Measurements from ENCODE around the gene EFHC1.
"Not testable (repeated sequence)": the region's sequence is repeated elsewhere in the genome, so short reads cannot be mapped to it uniquely, and the experiment has no call there.

EFHC1 gene

DNA sequence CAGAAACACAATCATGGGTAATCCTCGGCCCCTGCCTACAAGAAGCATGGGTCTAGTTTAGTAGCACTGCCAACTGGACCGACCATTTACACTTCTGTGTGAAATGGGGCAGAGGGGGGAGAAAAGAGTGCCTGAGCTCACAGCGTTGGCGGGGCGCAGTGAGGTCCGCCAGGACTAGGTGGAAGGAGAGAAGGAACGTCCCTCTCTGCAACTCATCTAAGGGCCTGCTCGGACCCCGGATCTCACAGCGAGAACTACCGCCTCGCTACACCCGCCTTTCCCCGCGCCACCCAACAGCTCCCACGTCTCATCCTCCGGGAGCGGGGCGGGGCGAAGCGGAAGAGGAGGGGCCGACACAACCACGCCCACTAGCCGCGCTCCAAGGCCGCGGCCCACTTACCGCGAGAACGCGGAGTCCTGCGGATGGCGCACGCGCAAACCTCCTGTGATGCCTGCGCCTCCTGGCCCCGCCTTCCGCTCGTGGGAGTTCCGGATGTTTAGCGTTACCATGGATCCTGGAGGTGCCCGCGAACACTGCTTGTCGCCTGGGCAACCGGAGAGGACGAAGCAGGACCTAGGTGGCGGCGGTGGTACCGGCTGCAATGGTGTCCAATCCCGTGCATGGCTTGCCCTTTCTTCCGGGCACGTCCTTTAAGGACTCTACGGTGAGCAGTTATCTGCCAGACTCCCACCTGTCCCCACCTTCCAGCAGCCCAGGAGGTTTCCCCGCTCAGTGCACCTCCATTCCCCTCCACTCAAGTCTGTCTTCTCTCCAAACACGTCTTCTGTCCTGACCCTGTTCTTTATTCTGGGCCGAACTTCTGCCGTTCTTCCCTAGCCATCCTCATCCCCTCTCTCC is at the start of gene EFHC1:
Gene EFHC1 (plus strand): TSS at position 534 of the 859 bp plus-strand sequence. CDS start 69 bp downstream, at position 603.
- peak; percentile 93 to 98 for DNase-seq (ENCODE audit: extremely low read depth in 1 of 2, low read depth in 1 of 2)

- no peak for DNase-seq (ENCODE audit: extremely low read depth in 1 of 2, low read depth in 1 of 2)
These were observed 48.4 kb upstream of the EFHC1 start for GRCh38 chr6:52371656-52372191.

DNA sequence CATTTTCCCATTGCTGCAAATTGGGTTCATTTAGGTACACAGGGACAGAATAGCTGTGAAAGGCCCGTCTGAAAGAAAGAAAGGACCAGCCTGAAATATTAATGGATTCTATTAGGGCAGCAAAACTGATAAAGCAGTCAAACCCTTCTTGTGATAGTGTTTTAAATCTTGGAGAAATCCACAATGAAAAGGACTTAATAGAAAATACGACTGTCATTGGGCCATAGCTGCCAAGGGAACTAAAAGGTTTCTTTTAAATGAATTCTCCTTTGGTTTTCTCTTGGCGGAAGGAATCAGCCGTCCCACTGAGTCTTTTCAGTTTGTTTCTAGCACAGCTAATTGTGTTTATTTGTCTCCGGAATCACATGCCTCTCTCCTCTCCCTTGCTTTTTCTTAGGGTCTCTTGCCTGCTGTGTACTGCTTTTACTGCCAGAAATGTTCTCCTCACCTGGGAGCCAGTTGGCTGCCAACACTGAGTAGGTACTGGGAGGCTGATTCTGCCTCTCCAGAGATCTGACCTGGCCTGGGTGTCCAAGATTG is 46.9 kb upstream of the EFHC1 start:
- DNase-seq (ENCODE audit: extremely low read depth in 1 of 2, low read depth in 1 of 2), result no peak

DNA sequence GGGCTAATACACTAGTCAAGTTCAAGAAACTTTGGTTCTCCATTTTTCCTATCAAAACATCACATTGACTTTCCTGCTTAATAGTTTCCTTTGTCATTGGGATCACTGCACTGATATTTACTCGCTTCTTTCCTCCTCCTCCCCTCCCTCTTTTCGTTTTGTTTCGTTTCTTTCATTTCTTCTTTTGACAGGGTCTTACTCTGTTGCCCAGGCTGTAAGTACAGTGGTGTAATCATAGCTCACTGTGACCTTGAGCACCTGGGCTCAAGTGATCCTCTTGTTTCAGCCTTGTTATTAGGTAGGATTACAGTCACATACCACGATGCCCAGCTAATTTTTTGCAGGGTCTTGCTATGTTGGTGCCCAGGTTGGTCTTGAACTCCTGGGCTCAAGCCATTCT is 45.9 kb upstream of the EFHC1 start:
- no peak for DNase-seq (ENCODE audit: extremely low read depth in 1 of 2, low read depth in 1 of 2)

GRCh38 chr6:52375780-52376556 is 44.2 kb upstream of the EFHC1 start:
- DNase-seq (ENCODE audit: extremely low read depth in 1 of 2, low read depth in 1 of 2), result no peak

DNA sequence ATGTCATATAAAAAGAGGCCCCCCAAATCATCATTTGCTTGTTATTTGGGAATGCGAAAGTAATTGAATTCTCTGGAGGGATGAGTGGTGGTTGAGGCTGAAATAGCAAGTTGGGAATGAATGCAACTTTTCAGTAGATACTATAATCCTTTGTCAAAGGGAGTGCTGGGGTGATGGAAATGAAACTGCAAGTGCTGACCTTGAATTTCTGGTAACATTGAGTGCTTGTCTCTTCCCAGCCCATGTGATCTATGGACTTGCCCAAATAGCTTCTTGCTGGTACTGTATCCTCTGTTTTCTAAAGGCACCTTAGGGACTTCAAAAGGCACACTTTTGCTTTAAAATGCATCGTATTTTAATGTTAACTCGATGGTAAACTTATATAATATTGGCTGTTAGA is 43.4 kb upstream of the EFHC1 start:
- no peak for DNase-seq (ENCODE audit: extremely low read depth in 1 of 2, low read depth in 1 of 2)

DNA sequence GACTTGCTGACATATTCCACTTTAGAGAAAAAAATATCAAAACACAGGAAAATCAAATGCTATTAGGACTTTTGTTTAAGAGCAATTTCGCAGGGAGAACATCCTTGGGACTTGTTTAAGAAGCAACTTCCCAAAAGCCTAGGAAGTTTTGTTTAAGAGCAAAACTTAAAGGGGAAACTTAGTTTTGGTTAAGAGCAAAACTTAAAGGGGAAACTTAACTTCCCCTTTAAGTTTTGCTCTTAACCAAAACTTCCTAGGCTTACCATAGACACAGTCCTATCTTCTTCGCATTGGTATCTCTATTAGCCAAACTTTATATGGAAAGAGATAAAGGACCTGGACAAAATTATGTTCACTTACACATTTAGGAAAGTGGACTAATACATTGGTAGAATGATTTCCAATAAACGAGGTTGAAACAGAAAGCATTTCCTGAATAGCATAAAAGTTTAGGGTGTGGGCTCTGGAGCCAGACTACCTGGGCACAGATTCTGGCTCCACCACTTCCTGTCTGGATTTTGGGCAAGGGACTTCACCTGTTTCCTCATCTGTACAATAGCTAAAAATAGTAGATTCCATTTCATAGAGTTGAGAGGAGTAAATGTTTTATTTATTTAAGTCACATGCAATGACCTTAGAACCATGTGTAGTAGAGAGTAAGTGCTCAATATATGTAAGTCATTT is 42.5 kb upstream of the EFHC1 start:
- no peak for DNase-seq (ENCODE audit: extremely low read depth in 1 of 2, low read depth in 1 of 2)

GRCh38 chr6:52381249-52381648 is 38.9 kb upstream of the EFHC1 start:
- no peak for DNase-seq (ENCODE audit: extremely low read depth in 1 of 2, low read depth in 1 of 2)

- DNase-seq (ENCODE audit: extremely low read depth in 1 of 2, low read depth in 1 of 2), result no peak
These were observed 35.9 kb upstream of the EFHC1 start for GRCh38 chr6:52384145-52384766.

DNA sequence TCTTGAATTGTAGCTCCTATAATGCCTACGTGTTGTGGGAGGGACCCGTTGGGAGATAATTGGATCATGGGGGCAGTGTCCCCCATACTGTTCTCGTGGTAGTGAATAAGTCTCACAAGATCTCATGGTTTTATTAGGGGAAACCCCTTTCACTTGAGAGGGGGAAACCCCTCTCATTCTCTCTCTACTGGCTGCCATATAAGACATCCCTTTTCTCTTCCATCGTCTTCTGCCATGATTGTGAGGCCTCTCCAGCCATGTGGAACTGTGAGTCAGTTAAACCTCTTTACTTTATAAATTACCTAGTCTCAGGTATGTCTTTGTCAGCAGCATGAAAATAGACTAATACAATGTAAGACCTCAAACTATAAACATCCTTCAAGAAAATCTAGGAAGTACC is 35.1 kb upstream of the EFHC1 start:
- DNase-seq (ENCODE audit: extremely low read depth in 1 of 2, low read depth in 1 of 2), result no peak

- DNase-seq (ENCODE audit: extremely low read depth in 1 of 2, low read depth in 1 of 2), result not testable (repeated sequence)
These were observed 32.0 kb upstream of the EFHC1 start for GRCh38 chr6:52388119-52388518.

DNA sequence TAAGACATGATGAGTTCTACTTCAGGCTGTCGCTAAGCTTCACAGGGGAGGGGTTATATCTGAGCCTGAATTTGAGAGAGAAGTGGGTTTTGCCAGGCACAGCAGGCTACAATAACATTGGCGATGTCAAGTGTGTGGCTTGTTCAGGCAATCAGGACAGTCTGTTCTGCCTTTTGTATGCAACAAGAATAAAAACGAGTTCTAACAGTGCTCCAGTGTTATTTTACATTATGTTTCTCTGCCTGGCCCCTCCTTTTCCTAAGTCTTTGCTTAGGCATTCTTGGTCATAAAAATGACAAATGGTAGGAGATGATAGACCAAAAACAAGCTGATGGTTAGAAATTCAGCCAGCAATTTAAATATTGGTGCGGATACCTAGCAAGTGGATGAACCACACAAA is 31.4 kb upstream of the EFHC1 start:
- DNase-seq (ENCODE audit: extremely low read depth in 1 of 2, low read depth in 1 of 2), result no peak

GRCh38 chr6:52389264-52389625 is 30.9 kb upstream of the EFHC1 start:
- no peak for DNase-seq (ENCODE audit: extremely low read depth in 1 of 2, low read depth in 1 of 2)

- DNase-seq (ENCODE audit: extremely low read depth in 1 of 2, low read depth in 1 of 2), result no peak
These were observed 30.3 kb upstream of the EFHC1 start for GRCh38 chr6:52389626-52390360.

DNA sequence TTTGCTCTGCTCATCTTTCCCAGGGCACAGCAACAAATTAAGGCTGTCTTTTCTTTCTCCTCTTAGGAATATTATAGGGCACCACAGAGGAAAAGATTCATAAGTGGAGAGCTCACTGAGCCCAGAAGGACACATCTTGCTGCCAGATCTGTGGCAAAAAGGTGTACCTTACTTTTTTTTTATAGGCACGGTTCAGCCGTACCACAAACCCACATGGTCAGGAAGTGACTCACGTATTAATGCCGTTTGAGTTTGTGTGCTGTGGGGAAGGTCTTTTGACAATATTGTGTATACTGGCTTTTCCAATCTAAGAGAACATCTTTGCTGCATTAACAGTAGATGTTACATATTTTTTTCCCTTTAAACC is 29.8 kb upstream of the EFHC1 start:
- DNase-seq (ENCODE audit: extremely low read depth in 1 of 2, low read depth in 1 of 2), result no peak

- no peak for DNase-seq (ENCODE audit: extremely low read depth in 1 of 2, low read depth in 1 of 2)
These were observed 28.5 kb upstream of the EFHC1 start for GRCh38 chr6:52391599-52391998.

GRCh38 chr6:52392944-52393343 is 27.2 kb upstream of the EFHC1 start:
- DNase-seq (ENCODE audit: extremely low read depth in 1 of 2, low read depth in 1 of 2), result no peak

DNA sequence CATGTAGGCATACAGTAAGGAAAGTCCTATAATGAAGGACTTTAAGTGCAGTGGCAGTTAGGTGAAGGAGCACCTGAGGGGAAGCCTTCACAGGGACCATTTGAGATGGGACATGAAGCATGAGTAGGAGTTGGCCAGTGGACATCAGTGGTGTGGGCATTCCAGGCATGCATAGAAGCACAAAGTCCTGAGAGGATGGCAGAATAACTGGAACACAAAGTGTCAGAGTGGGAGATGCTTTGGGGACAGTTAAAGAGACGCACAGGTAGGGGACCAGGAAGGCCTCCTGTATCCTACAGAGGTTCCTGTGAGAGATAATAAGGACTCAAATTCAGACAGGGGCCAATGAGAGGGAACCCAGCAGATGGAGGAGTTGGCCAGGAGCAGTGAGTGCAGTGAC is 26.4 kb upstream of the EFHC1 start:
- no peak for DNase-seq (ENCODE audit: extremely low read depth in 1 of 2, low read depth in 1 of 2)

GRCh38 chr6:52394251-52394666 is 25.9 kb upstream of the EFHC1 start:
- DNase-seq (ENCODE audit: extremely low read depth in 1 of 2, low read depth in 1 of 2), result no peak

DNA sequence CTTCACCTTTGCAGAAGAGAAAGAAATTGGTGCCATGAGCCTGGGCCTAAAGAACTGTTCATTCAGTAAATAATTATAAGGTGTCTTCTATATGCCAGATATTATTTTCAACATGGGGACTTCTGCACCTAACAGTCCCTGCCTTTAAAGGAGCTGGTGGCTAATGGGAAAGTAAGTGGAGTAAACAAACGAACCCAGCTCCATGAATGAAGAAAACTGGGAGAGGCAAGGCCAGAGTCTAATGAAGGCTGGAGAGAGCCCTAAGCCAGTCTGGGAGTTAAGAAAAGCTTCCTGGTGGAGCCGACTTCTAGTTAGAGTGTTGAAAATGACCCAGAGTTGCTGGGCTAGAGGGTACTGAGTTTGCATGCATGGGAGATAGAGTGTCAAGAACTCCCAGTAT is 24.2 kb upstream of the EFHC1 start:
- no peak for DNase-seq (ENCODE audit: extremely low read depth in 1 of 2, low read depth in 1 of 2)

All from activated CD8-positive, alpha-beta memory T cell treated with anti-CD3 and anti-CD28 coated beads for 1 hour (primary cell).